GM12874 (cell line): ENCODE results near the gene SH2B3.

Experiments used
- TF ChIP-seq, protein P1 (sequence below): IDR thresholded peaks from 2 replicates; pipeline ENCODE4 v1.5.1; 2011; ENCODE audit warnings: low read depth, mild to moderate bottlenecking, control low read depth, low read length, moderate library complexity; ENCODE audit not compliant: insufficient read depth

Gene SH2B3

GRCh38 chr12:111414711-111415252 is 9.1 kb downstream of the SH2B3 start:
- TF ChIP-seq, protein P1, sequence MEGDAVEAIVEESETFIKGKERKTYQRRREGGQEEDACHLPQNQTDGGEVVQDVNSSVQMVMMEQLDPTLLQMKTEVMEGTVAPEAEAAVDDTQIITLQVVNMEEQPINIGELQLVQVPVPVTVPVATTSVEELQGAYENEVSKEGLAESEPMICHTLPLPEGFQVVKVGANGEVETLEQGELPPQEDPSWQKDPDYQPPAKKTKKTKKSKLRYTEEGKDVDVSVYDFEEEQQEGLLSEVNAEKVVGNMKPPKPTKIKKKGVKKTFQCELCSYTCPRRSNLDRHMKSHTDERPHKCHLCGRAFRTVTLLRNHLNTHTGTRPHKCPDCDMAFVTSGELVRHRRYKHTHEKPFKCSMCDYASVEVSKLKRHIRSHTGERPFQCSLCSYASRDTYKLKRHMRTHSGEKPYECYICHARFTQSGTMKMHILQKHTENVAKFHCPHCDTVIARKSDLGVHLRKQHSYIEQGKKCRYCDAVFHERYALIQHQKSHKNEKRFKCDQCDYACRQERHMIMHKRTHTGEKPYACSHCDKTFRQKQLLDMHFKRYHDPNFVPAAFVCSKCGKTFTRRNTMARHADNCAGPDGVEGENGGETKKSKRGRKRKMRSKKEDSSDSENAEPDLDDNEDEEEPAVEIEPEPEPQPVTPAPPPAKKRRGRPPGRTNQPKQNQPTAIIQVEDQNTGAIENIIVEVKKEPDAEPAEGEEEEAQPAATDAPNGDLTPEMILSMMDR: no peak

DNA sequence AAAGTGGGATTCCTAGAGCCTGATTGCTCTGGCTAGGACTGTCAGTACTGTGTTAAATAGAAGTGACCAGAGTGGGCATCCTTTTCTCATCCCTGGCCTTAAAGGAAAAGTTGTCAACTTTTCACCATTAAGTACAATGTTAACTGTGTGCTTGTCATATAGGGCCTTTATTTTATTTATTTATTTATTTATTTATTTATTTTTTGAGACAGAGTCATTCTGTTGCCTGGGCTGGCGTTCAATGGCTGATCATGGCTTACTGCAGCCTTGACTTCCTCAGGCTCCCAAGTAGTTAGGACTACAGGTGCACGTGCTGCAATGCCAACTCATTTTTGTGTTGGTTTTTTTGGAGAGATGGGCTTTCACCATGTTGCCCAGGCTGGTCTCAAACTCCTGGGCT is 11.6 kb downstream of the SH2B3 start:
- TF ChIP-seq, protein P1: no peak

- TF ChIP-seq, protein P1: no peak
Observed at GRCh38 chr12:111417784-111418593, 12.3 kb downstream of the SH2B3 start.

GRCh38 chr12:111418594-111418880 is 12.8 kb downstream of the SH2B3 start:
- TF ChIP-seq, protein P1: no peak

DNA sequence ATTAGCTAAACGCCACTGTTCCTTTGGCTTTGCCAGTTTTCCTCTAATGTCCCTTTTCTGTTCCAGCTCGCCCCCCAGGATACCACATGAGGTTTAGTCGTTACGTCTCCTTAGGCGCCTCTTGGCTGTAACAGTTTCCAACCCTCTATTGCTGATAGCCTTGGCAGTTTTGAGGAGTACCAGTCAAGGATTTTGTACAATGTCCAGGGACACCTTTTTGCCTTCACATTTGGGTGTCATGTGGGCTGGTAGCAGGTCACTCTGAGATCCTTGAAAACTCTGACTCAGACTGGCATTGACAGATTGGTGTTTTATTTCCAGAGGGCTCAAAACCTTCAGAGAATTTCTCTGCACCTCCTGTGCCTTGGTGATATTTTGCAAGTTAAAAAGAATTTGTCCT is 14.1 kb downstream of the SH2B3 start:
- TF ChIP-seq, protein P1: no peak

GRCh38 chr12:111420494-111420893 is 14.8 kb downstream of the SH2B3 start:
- TF ChIP-seq, protein P1: no peak

GRCh38 chr12:111424189-111424792 is 18.6 kb downstream of the SH2B3 start:
- TF ChIP-seq, protein P1: no peak
